HepG2 (cell line): ENCODE results near the gene PVR. TPM values are rescaled to one million over a fixed set of nuclear protein-coding genes. Genes with fewer than 3 reads are reported as not detected.
A peak's percentile ranks its signal among the peaks of the same experiment; 100 is the strongest.

Source experiments
- CEBPB ChIP-seq: IDR thresholded peaks from 2 replicates; pipeline ENCODE4 v1.6.1; 2011; ENCODE audit warnings: low read depth, low read length, improper control_type of control experiment, borderline replicate concordance
- ETV5 ChIP-seq: IDR thresholded peaks from 2 replicates; pipeline ENCODE4 v1.6.1; 2018; ENCODE audit warnings: missing biosample characterization, missing genetic modification reagents, inconsistent platforms, borderline replicate concordance
- HMG20B ChIP-seq: conservative IDR thresholded peaks from 2 replicates; pipeline ENCODE4 v1.6.1; 2016; ENCODE audit warnings: missing genetic modification reagents, missing compliant biosample characterization
- ISL2 ChIP-seq: sonication (generic); formaldehyde crosslinking; IDR thresholded peaks from 2 replicates; pipeline ENCODE4 v1.5.0; 2020; ENCODE audit warnings: missing genetic modification reagents
- MED8 ChIP-seq: sonication (generic); formaldehyde crosslinking; IDR thresholded peaks from 2 replicates; pipeline ENCODE4 v1.8.1; 2023; ENCODE audit warnings: mild to moderate bottlenecking, missing genetic modification reagents; ENCODE audit not compliant: insufficient replicate concordance
- MEF2D ChIP-seq: sonication (generic); formaldehyde crosslinking; IDR thresholded peaks from 2 replicates; pipeline ENCODE4 v1.5.1; 2020; ENCODE audit warnings: mild to moderate bottlenecking, missing genetic modification reagents
- MXD4 ChIP-seq: IDR thresholded peaks from 2 replicates; pipeline ENCODE4 v1.6.1; 2016; ENCODE audit warnings: mild to moderate bottlenecking, missing biosample characterization, missing genetic modification reagents
- POGK ChIP-seq: sonication (generic); formaldehyde crosslinking; conservative IDR thresholded peaks from 2 replicates; pipeline ENCODE4 v1.8.0; 2022; ENCODE audit warnings: mild to moderate bottlenecking, moderate library complexity, missing genetic modification reagents
- THYN1 ChIP-seq: sonication (generic); formaldehyde crosslinking; IDR thresholded peaks from 2 replicates; pipeline ENCODE4 v1.8.1; 2023; ENCODE audit warnings: low read depth, mild to moderate bottlenecking, moderate library complexity, missing genetic modification reagents, borderline replicate concordance
- U2AF2 ChIP-seq: fragments of 200-400 bp; formaldehyde crosslinking; IDR thresholded peaks from 2 replicates; pipeline ENCODE4 v1.6.1; 2017; ENCODE audit warnings: low read depth, mild to moderate bottlenecking, low read length
- ZBTB10 ChIP-seq: sonication (generic); formaldehyde crosslinking; IDR thresholded peaks from 2 replicates; pipeline ENCODE4 v1.4.0; 2020; ENCODE audit warnings: missing genetic modification reagents, borderline replicate concordance
- ZFP41 ChIP-seq: sonication (generic); formaldehyde crosslinking; IDR thresholded peaks from 2 replicates; pipeline ENCODE4 v1.4.0; 2020; ENCODE audit warnings: mild to moderate bottlenecking, missing genetic modification reagents, borderline replicate concordance
- ZFP62 ChIP-seq: sonication (generic); formaldehyde crosslinking; IDR thresholded peaks from 2 replicates; pipeline ENCODE4 v1.4.0; 2020; ENCODE audit warnings: missing genetic modification reagents
- ZNF160 ChIP-seq: sonication (generic); formaldehyde crosslinking; IDR thresholded peaks from 2 replicates; pipeline ENCODE4 v1.8.0; 2022; ENCODE audit warnings: mild to moderate bottlenecking, inconsistent platforms, missing genetic modification reagents
- ZNF30 ChIP-seq: sonication (generic); formaldehyde crosslinking; IDR thresholded peaks from 2 replicates; pipeline ENCODE4 v1.5.0; 2020; ENCODE audit warnings: mild to moderate bottlenecking, missing genetic modification reagents
- ZNF326 ChIP-seq: sonication (generic); formaldehyde crosslinking; IDR thresholded peaks from 2 replicates; pipeline ENCODE4 v1.4.0; 2020; ENCODE audit warnings: missing genetic modification reagents, borderline replicate concordance
- ZNF513 ChIP-seq: sonication (generic); formaldehyde crosslinking; conservative IDR thresholded peaks from 2 replicates; pipeline ENCODE4 v1.5.0; 2020; ENCODE audit warnings: missing genetic modification reagents
- ZNF572 ChIP-seq: sonication (generic); formaldehyde crosslinking; IDR thresholded peaks from 2 replicates; pipeline ENCODE4 v1.5.1; 2020; ENCODE audit warnings: mild to moderate bottlenecking, missing genetic modification reagents
- ZNF639 ChIP-seq: conservative IDR thresholded peaks from 2 replicates; pipeline ENCODE4 v1.6.1; 2018; ENCODE audit warnings: missing genetic modification reagents
- ZNF879 ChIP-seq: sonication (generic); formaldehyde crosslinking; IDR thresholded peaks from 2 replicates; pipeline ENCODE4 v1.8.1; 2023; ENCODE audit warnings: missing genetic modification reagents
- polyA plus RNA-seq, 8 experiments: library from polyadenylated mRNA; depleted of rRNA in 3 of 8; stranded (reverse) in 7 of 8; unstranded in 1 of 8; fragments of >200 nt; fragmentation: Illumina TruSeq in 4 of 8; extraction: Trizol in 4 of 8; gene quantifications; 2 replicates each; pipeline versions ENCODE4 v1.2.1 to v1.2.3, GENCODE V29; 2011 to 2016; ENCODE audit warnings: low read depth in 4 of 8, missing spikeins in 1 of 8, mixed read lengths in 1 of 8; ENCODE audit not compliant: insufficient read depth in 1 of 8
- total RNA-seq, 5 experiments: library from RNA; depleted of rRNA; stranded (reverse); fragments of >200 nt; fragmentation: Illumina TruSeq; extraction: Trizol; gene quantifications; 2 replicates each; pipeline ENCODE4 v1.2.3, GENCODE V29; 2016; ENCODE audit warnings: low read depth in 1 of 5

The PVR gene
- total and polyA plus RNA-seq, 2 of the 13 experiments (the other 11 are each of a cell fraction or from before 2014, with no cell fraction given) = 43.4 to 46.6 TPM

- TF ChIP-seq ZNF326 (CRISPR knock-in tag) = no peak
- no peak for TF ChIP-seq POGK (CRISPR knock-in tag)
- 0 out of 2 replicates have a peak, but pooled peaks have one; percentile 29 for TF ChIP-seq ISL2 (CRISPR knock-in tag)
- no peak for TF ChIP-seq HMG20B
- peak; percentile 60; the same call in 1 of the 2 replicates for TF ChIP-seq MXD4 (CRISPR knock-in tag)
- no peak for TF ChIP-seq CEBPB
- TF ChIP-seq MEF2D = 0 out of 2 replicates have a peak, but pooled peaks have one; percentile 15
- TF ChIP-seq ZNF639 (CRISPR knock-in tag) = no peak
- no peak for TF ChIP-seq THYN1 (CRISPR knock-in tag)
- peak; percentile 50 for TF ChIP-seq MED8 (CRISPR knock-in tag)
- peak; percentile 56; the same call in 1 of the 2 replicates for TF ChIP-seq ZNF879 (CRISPR knock-in tag)
- TF ChIP-seq U2AF2 = no peak
- no peak for TF ChIP-seq ZNF30
- TF ChIP-seq ETV5 = peak; percentile 38; the same call in 1 of the 2 replicates
- TF ChIP-seq ZNF160 (CRISPR knock-in tag) = no peak
- no peak for TF ChIP-seq ZNF572 (CRISPR knock-in tag)
- no peak for TF ChIP-seq ZNF513
- TF ChIP-seq ZBTB10 (CRISPR knock-in tag) = no peak
- no peak for TF ChIP-seq ZFP62 (CRISPR knock-in tag)
- TF ChIP-seq ZFP41 = no peak
Measured at GRCh38 chr19:44643605-44644401, at the start of gene PVR (continued).
